Keratinocyte (primary cell): ENCODE data around the gene EIF1AX.

Experiments used
- CTCF ChIP-seq, 3 experiments: IDR thresholded peaks in 1 of 3; conservative IDR thresholded peaks in 1 of 3; optimal IDR thresholded peaks in 1 of 3; 2 replicates in 2 of 3; 3 replicates in 1 of 3; pipeline versions ENCODE3 to v1.5.1; 2011; ENCODE audit warnings: low read length in 3 of 3, mild to moderate bottlenecking in 3 of 3, moderate library complexity in 2 of 3, control low read depth in 1 of 3, inconsistent platforms in 1 of 3; ENCODE audit not compliant: insufficient read depth in 2 of 3; ENCODE audit errors: extremely low read depth in 1 of 3
- EZH2 ChIP-seq: IDR thresholded peaks from one replicate; pipeline ENCODE4 v1.6.1; 2012; ENCODE audit warnings: inconsistent platforms, mild to moderate bottlenecking, low read length, moderate library complexity

- TF ChIP-seq CTCF (optimal IDR thresholded peaks at IDR 0.05 in 1 of 3, IDR thresholded peaks at IDR 0.05 in 1 of 3, conservative IDR thresholded peaks at IDR 0.05 in 1 of 3; ENCODE audit: extremely low read depth in 1 of 3, insufficient read depth in 2 of 3, low read length in 3 of 3): no peak
- TF ChIP-seq EZH2: no peak
Measured at GRCh38 chrX:20181598-20182329, 40.1 kb upstream of the EIF1AX start.
